K562 (cell line): ENCODE data around the gene RNF145. TPM values are rescaled to one million over a fixed set of nuclear protein-coding genes. Genes with fewer than 3 reads are reported as not detected.

ENCODE experiments used
- polyA plus RNA-seq, 8 experiments: library from polyadenylated mRNA; depleted of rRNA in 4 of 8; stranded (reverse) in 5 of 8; unstranded in 3 of 8; fragments of >200 nt; fragmentation: Nextera tagmentation in 2 of 8; fragmentation: Illumina TruSeq in 1 of 8; extraction: Ambion mirVana in 2 of 8; extraction: Trizol in 1 of 8; gene quantifications; 2 replicates each; pipeline versions ENCODE4 v1.2.1 to v1.2.3, GENCODE V29; 2011 to 2014; ENCODE audit warnings: inconsistent platforms in 1 of 8, missing spikeins in 1 of 8
- small RNA-seq: library from RNA; depleted of rRNA; stranded (forward); fragments of <200 nt; gene quantifications from one replicate; pipeline ENCODE3, GENCODE V24; 2014
- total RNA-seq, 7 experiments: library from RNA; depleted of rRNA in 6 of 7; stranded (reverse); fragments of >200 nt in 6 of 7; fragmentation: Illumina TruSeq in 2 of 7; extraction: Trizol in 2 of 7; gene quantifications; 2 replicates each; pipeline versions ENCODE4 v1.2.1 to v1.2.3, GENCODE V29; 2011 to 2021; ENCODE audit warnings: low replicate concordance in 1 of 7

RNF145 gene
- total and polyA plus RNA-seq, 9 of the 15 experiments (the other 6 are each of a cell fraction or from before 2014, with no cell fraction given): 13.6 to 40.7 (median 25.4) TPM

Small RNA genes lying within 50 kb of the gene (small RNA-seq; reads per million reads assigned to genes)
- gene RF00263: not detected

Other genes starting within 250 kb of the RNF145 start
- 0.16 and 0.36 TPM in 2 replicates for gene EBF1, start 109.6 kb downstream of the RNF145 start, total RNA-seq (2014; rRNA removed)
- gene EBF1, start 109.6 kb downstream of the RNF145 start, total RNA-seq (2014; rRNA removed; fragmentation: Illumina TruSeq; extraction: Trizol): not detected in 2 replicates
- not detected in 2 replicates for gene EBF1, start 109.6 kb downstream of the RNF145 start, total RNA-seq (2015; rRNA removed; fragmentation: Illumina TruSeq; extraction: Trizol)
- 0.07 and 0.24 TPM in 2 replicates for gene EBF1, start 109.6 kb downstream of the RNF145 start, total RNA-seq (2021)
- gene EBF1, start 109.6 kb downstream of the RNF145 start, polyA plus RNA-seq (2011; rRNA removed): 0.07 TPM in 1 of 2 replicates, not detected in the other
- gene EBF1, start 109.6 kb downstream of the RNF145 start, polyA plus RNA-seq (2014; fragmentation: Illumina TruSeq; extraction: Trizol): 0.12 TPM in 1 of 2 replicates, not detected in the other
- gene EBF1, start 109.6 kb downstream of the RNF145 start, polyA plus RNA-seq (2014; fragmentation: Nextera tagmentation; extraction: Ambion mirVana): under 1 TPM in 1 of 2 experiments, not detected in 1; 0.13 TPM
- 0.42 TPM in 1 of 2 replicates, not detected in the other for gene EBF1, start 109.6 kb downstream of the RNF145 start, polyA plus RNA-seq (2014; rRNA removed)
- gene UBLCP1, start 53.7 kb upstream of the RNF145 start, total RNA-seq (2014; rRNA removed): 18.8 and 19.3 TPM in 2 replicates
- gene UBLCP1, start 53.7 kb upstream of the RNF145 start, total RNA-seq (2014; rRNA removed; fragmentation: Illumina TruSeq; extraction: Trizol): 35.1 and 41.7 TPM in 2 replicates
- gene UBLCP1, start 53.7 kb upstream of the RNF145 start, total RNA-seq (2015; rRNA removed; fragmentation: Illumina TruSeq; extraction: Trizol): 33.4 and 36.9 TPM in 2 replicates
- 21.6 and 22.1 TPM in 2 replicates for gene UBLCP1, start 53.7 kb upstream of the RNF145 start, total RNA-seq (2021)
- gene UBLCP1, start 53.7 kb upstream of the RNF145 start, polyA plus RNA-seq (2011; rRNA removed): 18.5 and 28.5 TPM in 2 replicates
- gene UBLCP1, start 53.7 kb upstream of the RNF145 start, polyA plus RNA-seq (2014; fragmentation: Illumina TruSeq; extraction: Trizol): 33.2 and 39.8 TPM in 2 replicates
- gene UBLCP1, start 53.7 kb upstream of the RNF145 start, polyA plus RNA-seq (2014; fragmentation: Nextera tagmentation; extraction: Ambion mirVana): 10 to 100 TPM; 22.0 to 30.2 TPM
- 29.8 and 32.1 TPM in 2 replicates for gene UBLCP1, start 53.7 kb upstream of the RNF145 start, polyA plus RNA-seq (2014; rRNA removed)
- gene IL12B, start 120.9 kb upstream of the RNF145 start, total RNA-seq (2014; rRNA removed): not detected in 2 replicates
- not detected in 2 replicates for gene IL12B, start 120.9 kb upstream of the RNF145 start, total RNA-seq (2014; rRNA removed; fragmentation: Illumina TruSeq; extraction: Trizol)
- gene IL12B, start 120.9 kb upstream of the RNF145 start, total RNA-seq (2015; rRNA removed; fragmentation: Illumina TruSeq; extraction: Trizol): not detected in 2 replicates
- gene IL12B, start 120.9 kb upstream of the RNF145 start, total RNA-seq (2021): not detected in 2 replicates
- not detected in 2 replicates for gene IL12B, start 120.9 kb upstream of the RNF145 start, polyA plus RNA-seq (2011; rRNA removed)
- gene IL12B, start 120.9 kb upstream of the RNF145 start, polyA plus RNA-seq (2014; fragmentation: Illumina TruSeq; extraction: Trizol): not detected in 2 replicates
- not detected for gene IL12B, start 120.9 kb upstream of the RNF145 start, polyA plus RNA-seq (2014; fragmentation: Nextera tagmentation; extraction: Ambion mirVana)
- gene IL12B, start 120.9 kb upstream of the RNF145 start, polyA plus RNA-seq (2014; rRNA removed): not detected in 2 replicates